ENCODE results near the gene PPM1D.
A peak's percentile ranks its signal among the peaks of the same experiment; 100 is the strongest.
"Not testable (repeated sequence)": the region's sequence is repeated elsewhere in the genome, so short reads cannot be mapped to it uniquely, and the experiment has no call there.

PPM1D gene

GRCh38 chr17:60653569-60653968 is 53.6 kb downstream of the PPM1D start:
- no peak for TF ChIP-seq CTCF (IDR thresholded peaks at IDR 0.05; ENCODE audit: low read depth, low read length)
- DNase-seq (ENCODE audit: low read depth in 2 of 2) = no peak
- no peak overlapping the region for H3K4me3 ChIP-seq (replicated peaks in 1 of 2; ENCODE audit: low read depth in 2 of 2, low read length in 2 of 2)

- no peak for TF ChIP-seq CTCF (IDR thresholded peaks at IDR 0.05; ENCODE audit: low read depth, low read length)
- H3K4me3 ChIP-seq (replicated peaks in 1 of 2; ENCODE audit: low read depth in 2 of 2, low read length in 2 of 2) = no peak overlapping the region
- DNase-seq (ENCODE audit: low read depth in 2 of 2) = no peak
Measured at GRCh38 chr17:60656499-60656898, 56.5 kb downstream of the PPM1D start.

GRCh38 chr17:60659156-60659555 is 59.2 kb downstream of the PPM1D start:
- DNase-seq (ENCODE audit: low read depth in 2 of 2) = no peak
- no peak overlapping the region for H3K4me3 ChIP-seq (replicated peaks in 1 of 2; ENCODE audit: low read depth in 2 of 2, low read length in 2 of 2)
- no peak for TF ChIP-seq CTCF (IDR thresholded peaks at IDR 0.05; ENCODE audit: low read depth, low read length)

GRCh38 chr17:60661489-60661888 is 61.5 kb downstream of the PPM1D start:
- no peak for DNase-seq (ENCODE audit: low read depth in 2 of 2)
- H3K4me3 ChIP-seq (replicated peaks in 1 of 2; ENCODE audit: low read depth in 2 of 2, low read length in 2 of 2) = no peak overlapping the region
- no peak for TF ChIP-seq CTCF (IDR thresholded peaks at IDR 0.05; ENCODE audit: low read depth, low read length)

- peak in 1 of 2 donors; percentile 38 for DNase-seq (ENCODE audit: low read depth in 2 of 2)
- TF ChIP-seq CTCF (IDR thresholded peaks at IDR 0.05; ENCODE audit: low read depth, low read length) = no peak
- no peak overlapping the region for H3K4me3 ChIP-seq (replicated peaks in 1 of 2; ENCODE audit: low read depth in 2 of 2, low read length in 2 of 2)
Measured at GRCh38 chr17:60664022-60664421, 64.0 kb downstream of the PPM1D start.

- TF ChIP-seq CTCF (IDR thresholded peaks at IDR 0.05; ENCODE audit: low read depth, low read length) = no peak
- no peak overlapping the region for H3K4me3 ChIP-seq (replicated peaks in 1 of 2; ENCODE audit: low read depth in 2 of 2, low read length in 2 of 2)
- no peak for DNase-seq (ENCODE audit: low read depth in 2 of 2)
Measured at GRCh38 chr17:60665602-60666001, 65.6 kb downstream of the PPM1D start.

- DNase-seq (ENCODE audit: low read depth in 2 of 2); H3K4me3 ChIP-seq (replicated peaks in 1 of 2; ENCODE audit: low read depth in 2 of 2, low read length in 2 of 2): not testable (repeated sequence)
Measured at GRCh38 chr17:60668741-60669140, 68.7 kb downstream of the PPM1D start.
